Measurements from ENCODE around the gene PCYT1A.
A peak's percentile ranks its signal among the peaks of the same experiment; 100 is the strongest.

Gene PCYT1A

DNA sequence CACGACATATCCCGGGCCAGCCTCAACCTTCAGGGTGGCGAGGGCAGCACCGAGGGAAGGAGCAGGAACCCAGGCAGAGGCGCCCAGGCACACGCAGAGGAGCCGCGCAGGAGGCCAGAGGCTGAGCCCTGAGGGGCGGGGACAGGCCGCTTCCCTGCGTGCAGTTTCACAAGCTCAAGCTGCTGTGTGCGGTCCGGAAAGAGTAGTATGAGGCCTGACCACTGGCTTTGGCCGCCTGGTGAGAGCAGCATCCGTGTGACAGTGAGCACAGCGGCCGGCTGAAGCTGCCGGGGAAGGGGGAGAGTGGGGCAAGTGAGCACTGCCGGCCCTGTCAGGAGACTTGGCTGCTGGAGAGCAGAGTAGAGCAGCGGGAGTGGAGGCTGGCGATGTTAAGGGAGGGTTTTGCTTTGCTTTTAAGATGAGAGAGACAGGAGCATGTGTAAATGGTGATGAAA, 85.0 kb downstream of the PCYT1A start:
- no peaks in the 10 kb centered on the region for H3K79me2 ChIP-seq (ENCODE audit: control insufficient read depth, insufficient read depth, low read length, poor library complexity)

DNA sequence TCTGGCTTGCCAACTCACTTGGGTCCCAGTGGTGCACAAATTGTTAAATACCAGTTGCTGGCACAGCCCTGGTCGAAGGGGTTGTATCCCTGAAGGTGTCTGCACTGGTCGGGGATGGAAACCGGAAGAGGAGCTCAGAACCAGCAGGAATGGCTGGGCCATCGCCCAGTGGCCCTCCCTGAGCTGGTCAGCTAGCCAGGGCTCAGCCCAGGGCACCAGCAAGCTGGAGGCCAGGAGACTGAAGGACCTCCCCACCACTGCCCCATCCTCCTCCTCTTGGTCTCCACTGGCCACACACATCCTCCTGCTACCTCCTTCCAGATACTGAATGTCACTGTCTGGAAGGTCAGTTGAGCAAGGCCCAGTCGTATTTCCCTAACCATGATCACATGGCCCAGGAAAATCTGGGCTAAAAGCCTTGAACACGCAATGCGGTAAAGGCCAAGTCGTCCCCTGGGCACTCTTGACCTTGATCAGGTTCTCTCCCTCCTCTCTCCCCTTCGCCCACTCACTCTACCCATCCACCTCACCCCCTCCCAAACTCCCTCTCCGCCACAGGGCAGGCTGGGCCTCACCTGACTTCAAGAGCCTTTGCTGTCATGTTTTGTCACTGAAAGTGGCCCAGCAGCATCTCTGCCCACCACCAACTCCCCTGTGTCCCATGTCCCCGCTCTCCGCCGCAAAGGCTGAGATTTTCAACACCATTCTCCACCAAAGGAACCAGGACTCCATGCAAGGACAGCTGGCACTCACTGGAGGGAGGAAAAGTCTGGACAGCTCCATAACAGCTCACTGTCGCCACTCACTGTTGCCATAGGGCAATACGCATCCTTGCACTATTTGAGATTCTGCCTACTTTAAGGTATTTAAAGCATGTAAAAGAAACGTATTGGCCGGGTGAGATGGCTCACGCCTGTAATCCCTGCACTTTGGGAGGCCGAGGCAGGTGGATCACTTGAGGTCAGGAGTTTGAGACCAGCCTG, 88.5 kb downstream of the PCYT1A start:
- no peaks in the 10 kb centered on the region for H3K36me3 ChIP-seq (ENCODE audit: control insufficient read depth in 1 of 2, insufficient read depth in 2 of 2, low read length in 2 of 2)
- WGBS (ENCODE audit: extremely low coverage, insufficient coverage, insufficient read length): no CpG with 5 or more reads among the region's 19 CpGs
- no peak overlapping the region for H4K12ac ChIP-seq (ENCODE audit: low read depth, low read length)
- no peak overlapping the region for H3K4ac ChIP-seq (ENCODE audit: low read depth, low read length)
- H3K4me2 ChIP-seq (ENCODE audit: low read length): no peak overlapping the region
- no peak overlapping the region for H2AK5ac ChIP-seq (ENCODE audit: low read length)
- H3K27ac ChIP-seq (ENCODE audit: low read depth, low read length): no peak overlapping the region
- peak in 1 of 2 donors; percentile 28 for DNase-seq
- no peak overlapping the region for H2BK12ac ChIP-seq (ENCODE audit: low read length)
- no peak overlapping the region for H4K8ac ChIP-seq (ENCODE audit: low read depth, low read length)
- H3K4me3 ChIP-seq (ENCODE audit: low read depth, low read length): no peak overlapping the region
- no peaks in the 10 kb centered on the region for H3K79me2 ChIP-seq (ENCODE audit: control insufficient read depth, insufficient read depth, low read length, poor library complexity)
- no peak overlapping the region for H3K23ac ChIP-seq (ENCODE audit: low read length)
- no peak overlapping the region for H3K9ac ChIP-seq (ENCODE audit: low read length)
- no peaks in the 10 kb centered on the region for H3K27me3 ChIP-seq (ENCODE audit: insufficient read depth, low read length)
- no peak overlapping the region for H2BK120ac ChIP-seq (ENCODE audit: insufficient read depth, low read length, poor library complexity)
- H3K4me1 ChIP-seq (ENCODE audit: control insufficient read depth in 1 of 2, insufficient read depth in 2 of 2, low read length in 2 of 2): no peaks in the 10 kb centered on the region
- H4K91ac ChIP-seq (ENCODE audit: low read depth, low read length): no peak overlapping the region
- H2AFZ ChIP-seq (ENCODE audit: insufficient read depth, low read length, poor library complexity): no peak overlapping the region
- peaks cover 2% of the 10 kb centered on the region for H3K9me3 ChIP-seq (ENCODE audit: insufficient read depth, low read depth, low read length)
- H3K14ac ChIP-seq (ENCODE audit: low read length): no peak overlapping the region
- no peak overlapping the region for H2BK5ac ChIP-seq (ENCODE audit: low read depth, low read length, poor library complexity)
- H3K18ac ChIP-seq (ENCODE audit: low read length): no peak overlapping the region
- H3K79me1 ChIP-seq (ENCODE audit: low read length): no peaks in the 10 kb centered on the region

More for the DNA sequence above, 85.0 kb downstream of the PCYT1A start:
- Histone ChIP-seq H2AFZ (ENCODE audit: insufficient read depth, low read length, poor library complexity) (no peak overlapping the region), H2BK120ac (ENCODE audit: insufficient read depth, low read length, poor library complexity) (no peak overlapping the region), H3K4me2 (ENCODE audit: low read length) (no peak overlapping the region), H3K4me3 (ENCODE audit: low read depth, low read length) (no peak overlapping the region), H3K14ac (ENCODE audit: low read length) (no peak overlapping the region), H3K4me1 (ENCODE audit: control insufficient read depth in 1 of 2, insufficient read depth in 2 of 2, low read length in 2 of 2) (peaks cover 3 to 4% of the 10 kb centered on the region in 2 experiments), H4K12ac (ENCODE audit: low read depth, low read length) (no peak overlapping the region), H4K91ac (ENCODE audit: low read depth, low read length) (no peak overlapping the region), H3K4ac (ENCODE audit: low read depth, low read length) (no peak overlapping the region), H3K27ac (ENCODE audit: low read depth, low read length) (no peak overlapping the region), H3K23ac (ENCODE audit: low read length) (no peak overlapping the region), H3K27me3 (ENCODE audit: insufficient read depth, low read length) (no peaks in the 10 kb centered on the region), H2BK5ac (ENCODE audit: low read depth, low read length, poor library complexity) (no peak overlapping the region), H2AK5ac (ENCODE audit: low read length) (no peak overlapping the region), H3K9me3 (ENCODE audit: insufficient read depth, low read depth, low read length) (peaks cover 6% of the 10 kb centered on the region), H4K8ac (ENCODE audit: low read depth, low read length) (no peak overlapping the region), H3K9ac (ENCODE audit: low read length) (no peak overlapping the region), H3K36me3 (ENCODE audit: control insufficient read depth in 1 of 2, insufficient read depth in 2 of 2, low read length in 2 of 2) (no peaks in the 10 kb centered on the region), H2BK12ac (ENCODE audit: low read length) (no peak overlapping the region), H3K18ac (ENCODE audit: low read length) (no peak overlapping the region), H3K79me1 (ENCODE audit: low read length) (no peaks in the 10 kb centered on the region)
- peak in 1 of 2 donors; percentile 19 for DNase-seq
- no CpG with 5 or more reads among the region's 21 CpGs for WGBS (ENCODE audit: extremely low coverage, insufficient coverage, insufficient read length)

DNA sequence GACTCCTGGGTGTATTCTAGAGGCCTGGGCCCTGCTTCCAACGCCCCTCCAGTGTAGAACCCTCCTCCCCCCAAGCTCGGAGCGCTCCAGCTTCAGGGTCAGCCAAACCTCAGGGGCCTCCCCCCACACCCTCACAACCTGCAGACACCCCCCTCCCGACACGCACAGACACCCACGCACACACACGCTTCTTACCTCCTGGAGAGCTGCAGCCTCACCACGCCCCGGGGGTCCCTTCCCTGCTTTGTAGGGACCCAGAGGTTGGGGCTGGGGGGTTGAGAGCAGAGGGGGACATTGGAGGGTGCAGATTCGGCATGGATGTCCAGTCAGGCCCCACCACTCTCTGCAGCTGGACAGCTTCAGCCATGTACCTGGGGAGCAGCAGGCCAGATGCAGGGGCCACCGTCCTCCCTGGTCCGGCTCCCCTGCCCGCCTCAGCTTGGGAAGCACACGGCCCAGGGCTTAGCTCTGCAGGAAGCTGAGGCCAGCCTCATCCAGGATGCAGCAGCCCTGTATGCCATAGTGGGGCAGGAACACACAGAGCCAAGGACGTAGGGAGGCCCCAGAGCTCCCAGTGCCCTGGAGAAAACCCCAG, 89.3 kb downstream of the PCYT1A start:
- H4K91ac ChIP-seq (ENCODE audit: low read depth, low read length): no peak overlapping the region
- no peak overlapping the region for H3K18ac ChIP-seq (ENCODE audit: low read length)
- H3K36me3 ChIP-seq (ENCODE audit: control insufficient read depth in 1 of 2, insufficient read depth in 2 of 2, low read length in 2 of 2): no peaks in the 10 kb centered on the region
- H2BK120ac ChIP-seq (ENCODE audit: insufficient read depth, low read length, poor library complexity): no peak overlapping the region
- no peak overlapping the region for H4K8ac ChIP-seq (ENCODE audit: low read depth, low read length)
- H2AK5ac ChIP-seq (ENCODE audit: low read length): no peak overlapping the region
- no CpG with 5 or more reads among the region's 15 CpGs for WGBS (ENCODE audit: extremely low coverage, insufficient coverage, insufficient read length)
- H2AFZ ChIP-seq (ENCODE audit: insufficient read depth, low read length, poor library complexity): no peak overlapping the region
- H3K4me2 ChIP-seq (ENCODE audit: low read length): no peak overlapping the region
- H2BK12ac ChIP-seq (ENCODE audit: low read length): no peak overlapping the region
- H3K79me1 ChIP-seq (ENCODE audit: low read length): no peaks in the 10 kb centered on the region
- no peak overlapping the region for H3K14ac ChIP-seq (ENCODE audit: low read length)
- peaks cover 2% of the 10 kb centered on the region for H3K9me3 ChIP-seq (ENCODE audit: insufficient read depth, low read depth, low read length)
- no peak for DNase-seq
- H3K23ac ChIP-seq (ENCODE audit: low read length): no peak overlapping the region
- no peak overlapping the region for H3K9ac ChIP-seq (ENCODE audit: low read length)
- H3K27me3 ChIP-seq (ENCODE audit: insufficient read depth, low read length): no peaks in the 10 kb centered on the region
- no peak overlapping the region for H3K27ac ChIP-seq (ENCODE audit: low read depth, low read length)
- no peaks in the 10 kb centered on the region for H3K79me2 ChIP-seq (ENCODE audit: control insufficient read depth, insufficient read depth, low read length, poor library complexity)
- no peak overlapping the region for H3K4ac ChIP-seq (ENCODE audit: low read depth, low read length)
- H2BK5ac ChIP-seq (ENCODE audit: low read depth, low read length, poor library complexity): no peak overlapping the region
- H4K12ac ChIP-seq (ENCODE audit: low read depth, low read length): no peak overlapping the region
- no peak overlapping the region for H3K4me3 ChIP-seq (ENCODE audit: low read depth, low read length)
- no peaks in the 10 kb centered on the region for H3K4me1 ChIP-seq (ENCODE audit: control insufficient read depth in 1 of 2, insufficient read depth in 2 of 2, low read length in 2 of 2)

DNA sequence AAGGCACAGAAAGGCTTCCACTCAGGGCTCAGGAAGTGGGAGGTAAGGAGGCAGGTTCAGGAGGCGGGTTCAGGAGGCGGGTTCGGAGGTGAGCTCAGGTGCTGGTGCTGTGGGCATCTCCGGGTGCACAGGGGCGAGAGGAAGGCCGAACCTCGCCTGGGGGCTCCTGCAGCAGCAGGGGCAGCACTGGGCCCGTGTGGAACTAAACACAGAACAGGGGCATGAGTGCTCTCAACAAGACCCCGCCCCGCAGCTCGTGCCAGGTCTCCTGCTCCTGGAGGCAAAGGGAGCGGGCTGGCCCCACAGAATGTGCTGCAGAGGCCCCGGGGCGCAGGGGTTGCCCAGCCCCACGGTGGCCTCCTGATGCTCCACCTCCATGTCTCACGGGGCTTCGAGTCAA, 90.0 kb downstream of the PCYT1A start:
- H3K79me2 ChIP-seq (ENCODE audit: control insufficient read depth, insufficient read depth, low read length, poor library complexity): no peaks in the 10 kb centered on the region

More for the DNA sequence above, 90.0 kb downstream of the PCYT1A start:
- Histone ChIP-seq H3K27ac (ENCODE audit: low read depth, low read length) (no peak overlapping the region), H3K18ac (ENCODE audit: low read length) (no peak overlapping the region), H2AFZ (ENCODE audit: insufficient read depth, low read length, poor library complexity) (no peak overlapping the region), H2BK5ac (ENCODE audit: low read depth, low read length, poor library complexity) (no peak overlapping the region), H3K27me3 (ENCODE audit: insufficient read depth, low read length) (no peaks in the 10 kb centered on the region), H3K4ac (ENCODE audit: low read depth, low read length) (no peak overlapping the region), H2BK12ac (ENCODE audit: low read length) (no peak overlapping the region), H4K91ac (ENCODE audit: low read depth, low read length) (no peak overlapping the region), H3K36me3 (ENCODE audit: control insufficient read depth in 1 of 2, insufficient read depth in 2 of 2, low read length in 2 of 2) (no peaks in the 10 kb centered on the region), H3K4me2 (ENCODE audit: low read length) (no peak overlapping the region), H3K4me1 (ENCODE audit: control insufficient read depth in 1 of 2, insufficient read depth in 2 of 2, low read length in 2 of 2) (peaks cover 0 to 2% of the 10 kb centered on the region in 2 experiments), H3K9me3 (ENCODE audit: insufficient read depth, low read depth, low read length) (peaks cover 2% of the 10 kb centered on the region), H3K4me3 (ENCODE audit: low read depth, low read length) (no peak overlapping the region), H3K9ac (ENCODE audit: low read length) (no peak overlapping the region), H4K12ac (ENCODE audit: low read depth, low read length) (no peak overlapping the region), H3K14ac (ENCODE audit: low read length) (no peak overlapping the region), H4K8ac (ENCODE audit: low read depth, low read length) (no peak overlapping the region), H3K79me1 (ENCODE audit: low read length) (no peaks in the 10 kb centered on the region), H2AK5ac (ENCODE audit: low read length) (no peak overlapping the region), H2BK120ac (ENCODE audit: insufficient read depth, low read length, poor library complexity) (no peak overlapping the region), H3K23ac (ENCODE audit: low read length) (no peak overlapping the region)
- no peak for DNase-seq
- no CpG with 5 or more reads among the region's 17 CpGs for WGBS (ENCODE audit: extremely low coverage, insufficient coverage, insufficient read length)
